ENCODE results near the gene MICAL2.

DNA sequence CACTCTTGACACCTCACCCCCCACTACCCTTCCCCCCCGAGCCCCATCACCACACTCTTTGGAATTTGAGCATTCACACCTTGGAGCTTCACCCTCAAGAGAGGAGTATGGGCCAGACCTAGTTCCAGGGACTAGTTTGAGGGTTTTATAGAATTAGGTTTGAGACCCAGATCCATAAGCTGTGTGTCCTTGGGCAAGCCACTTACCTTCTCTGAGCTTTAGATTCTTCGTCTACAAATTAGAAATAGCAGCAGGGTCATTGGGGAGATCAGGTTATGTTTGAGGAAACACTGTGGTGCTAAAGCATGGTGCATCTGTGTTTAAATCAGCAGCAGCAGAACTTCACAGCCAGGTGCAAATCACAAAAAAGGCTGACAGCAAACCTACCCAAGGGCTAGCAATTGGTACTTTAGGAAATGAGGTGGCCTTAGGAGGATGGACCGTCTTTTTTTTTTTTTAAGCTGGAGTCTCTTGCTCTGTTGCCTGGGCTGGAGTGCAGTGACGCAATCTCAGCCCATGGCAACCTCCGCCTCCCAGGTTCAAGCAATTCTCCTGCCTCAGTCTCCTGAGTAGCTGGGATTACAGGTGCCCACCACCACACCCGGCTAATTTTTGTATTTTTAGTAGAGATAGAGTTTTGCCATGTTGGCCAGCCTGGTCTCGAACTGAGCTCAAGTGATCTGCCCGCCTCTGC is 114.8 kb downstream of the MICAL2 start:
- TF ChIP-seq, protein P1, sequence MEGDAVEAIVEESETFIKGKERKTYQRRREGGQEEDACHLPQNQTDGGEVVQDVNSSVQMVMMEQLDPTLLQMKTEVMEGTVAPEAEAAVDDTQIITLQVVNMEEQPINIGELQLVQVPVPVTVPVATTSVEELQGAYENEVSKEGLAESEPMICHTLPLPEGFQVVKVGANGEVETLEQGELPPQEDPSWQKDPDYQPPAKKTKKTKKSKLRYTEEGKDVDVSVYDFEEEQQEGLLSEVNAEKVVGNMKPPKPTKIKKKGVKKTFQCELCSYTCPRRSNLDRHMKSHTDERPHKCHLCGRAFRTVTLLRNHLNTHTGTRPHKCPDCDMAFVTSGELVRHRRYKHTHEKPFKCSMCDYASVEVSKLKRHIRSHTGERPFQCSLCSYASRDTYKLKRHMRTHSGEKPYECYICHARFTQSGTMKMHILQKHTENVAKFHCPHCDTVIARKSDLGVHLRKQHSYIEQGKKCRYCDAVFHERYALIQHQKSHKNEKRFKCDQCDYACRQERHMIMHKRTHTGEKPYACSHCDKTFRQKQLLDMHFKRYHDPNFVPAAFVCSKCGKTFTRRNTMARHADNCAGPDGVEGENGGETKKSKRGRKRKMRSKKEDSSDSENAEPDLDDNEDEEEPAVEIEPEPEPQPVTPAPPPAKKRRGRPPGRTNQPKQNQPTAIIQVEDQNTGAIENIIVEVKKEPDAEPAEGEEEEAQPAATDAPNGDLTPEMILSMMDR (IDR thresholded peaks at IDR 0.05) = no peak
- TF ChIP-seq POLR2A (IDR thresholded peaks at IDR 0.05) (no peak), POLR2AphosphoS5 (IDR thresholded peaks at IDR 0.05) (no peak)
